Activated naive CD4-positive, alpha-beta T cell (primary cell): ENCODE results near the gene ZBED1.
"Not testable (repeated sequence)": the region's sequence is repeated elsewhere in the genome, so short reads cannot be mapped to it uniquely, and the experiment has no call there.

Experiments
- DNase-seq, 4 experiments: peaks; one replicate each; lab custom pipeline; 2025; lab: John Stamatoyannopoulos, UW

ZBED1 gene

DNA sequence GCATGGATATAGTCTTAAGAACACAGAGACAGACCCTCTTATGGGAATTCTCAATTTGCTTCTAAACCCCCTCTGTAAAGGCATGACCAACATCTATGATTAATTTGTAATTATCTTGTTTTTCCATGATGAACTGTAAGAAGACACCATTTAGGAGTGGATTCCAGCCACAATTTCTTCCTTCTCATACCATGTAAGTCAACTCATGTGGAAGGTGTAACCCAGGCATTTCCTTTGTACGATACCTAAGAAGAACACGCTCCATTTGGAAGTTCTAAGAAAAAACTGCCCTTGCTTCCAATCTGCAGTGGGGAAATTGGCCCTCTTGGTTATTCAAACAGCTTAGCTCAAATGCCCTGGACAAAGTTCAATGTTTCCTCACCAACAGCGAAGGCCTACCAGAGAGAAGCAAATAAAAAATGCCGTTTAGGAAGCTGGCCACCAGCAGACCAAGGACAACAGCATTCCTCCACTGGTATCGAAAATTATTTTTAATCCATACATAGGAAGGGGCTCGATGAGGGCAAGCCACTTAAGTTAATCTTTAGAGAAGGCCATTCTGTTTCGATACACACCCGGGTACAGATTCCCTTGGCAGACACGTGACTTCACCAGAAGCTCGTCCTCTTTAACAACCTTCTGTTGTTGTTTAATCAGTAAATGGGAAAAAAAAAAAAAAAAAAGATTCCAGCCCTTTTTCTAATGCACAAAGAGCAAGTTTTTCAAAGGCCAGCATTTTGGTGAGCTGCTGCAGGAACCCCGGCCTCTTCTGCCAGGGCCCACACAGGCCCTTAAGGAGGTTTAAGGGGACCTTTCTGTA, 2.6 kb downstream of the ZBED1 start:
- DNase-seq: no peak

DNA sequence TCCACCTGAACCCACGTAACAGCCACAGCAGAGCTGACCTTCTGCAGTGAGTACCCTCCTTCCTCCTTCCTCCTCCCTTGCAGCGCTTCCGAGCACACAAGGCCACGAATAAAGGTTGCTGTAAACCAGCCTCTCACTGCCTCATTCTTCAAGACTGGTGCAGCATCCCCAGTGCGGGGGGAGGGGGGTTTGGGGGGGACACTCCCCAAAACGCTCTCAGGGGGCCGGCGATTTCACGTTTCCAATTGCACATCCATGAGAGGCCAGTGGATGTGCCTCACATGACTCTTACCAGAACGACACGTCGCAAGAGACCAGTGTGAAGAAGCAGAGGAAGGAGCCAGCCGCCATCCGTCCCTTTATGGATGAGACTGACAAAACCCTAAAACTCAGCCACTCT, 5.2 kb downstream of the ZBED1 start:
- DNase-seq: no peak

DNA sequence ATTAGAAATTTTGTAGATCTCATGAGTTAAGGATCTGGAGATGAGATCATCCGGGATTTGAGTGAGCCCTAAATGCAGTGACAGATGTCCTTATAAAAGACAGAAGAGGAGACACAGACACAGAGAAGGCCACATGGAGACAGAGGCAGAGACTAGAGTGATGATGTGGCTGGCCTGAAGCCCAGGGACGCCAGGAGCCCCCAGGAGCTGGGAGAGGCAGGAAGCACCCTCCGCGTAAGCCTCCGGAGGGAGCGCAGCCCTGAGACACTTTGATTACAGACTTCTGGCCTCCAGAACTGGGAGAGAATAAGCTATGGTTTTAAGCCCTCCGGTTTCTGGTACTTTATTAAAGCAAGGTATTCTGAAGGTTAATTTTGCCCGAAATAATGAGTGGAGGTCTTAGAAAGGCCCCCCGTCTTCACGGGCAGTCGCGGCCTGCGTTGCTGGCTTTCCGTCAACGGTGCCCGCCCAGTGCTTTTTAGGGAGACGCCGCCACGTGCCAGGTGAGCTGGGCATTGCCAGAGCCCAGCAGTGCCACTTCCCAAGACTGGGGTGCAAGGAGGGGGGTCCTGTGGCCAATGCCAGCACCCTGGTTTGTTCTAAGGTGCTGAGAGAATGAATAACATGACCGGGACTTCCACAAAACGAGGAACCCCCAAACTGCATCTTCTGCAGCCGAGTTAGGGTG, 8.1 kb downstream of the ZBED1 start:
- no peak for DNase-seq

DNA sequence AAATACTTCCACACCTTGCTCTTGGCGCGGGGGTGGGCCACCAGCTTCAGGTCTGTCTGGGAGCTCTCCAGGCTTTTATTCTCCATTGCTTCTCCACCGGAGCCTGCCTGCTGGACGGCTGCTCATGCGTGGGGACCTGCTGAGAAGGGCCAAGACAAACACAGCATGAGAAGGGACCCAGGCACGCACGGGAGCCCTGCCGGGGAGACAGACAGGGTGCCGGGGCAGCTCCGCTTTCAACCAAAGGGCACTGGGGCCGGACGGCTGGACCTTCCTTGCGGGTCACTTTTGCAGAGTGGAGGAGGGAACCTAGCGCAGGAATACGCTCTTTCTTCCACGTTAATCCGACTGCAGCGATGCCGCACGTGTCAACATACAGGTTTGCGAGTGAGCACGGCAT, 10.1 kb downstream of the ZBED1 start:
- no peak for DNase-seq

DNA sequence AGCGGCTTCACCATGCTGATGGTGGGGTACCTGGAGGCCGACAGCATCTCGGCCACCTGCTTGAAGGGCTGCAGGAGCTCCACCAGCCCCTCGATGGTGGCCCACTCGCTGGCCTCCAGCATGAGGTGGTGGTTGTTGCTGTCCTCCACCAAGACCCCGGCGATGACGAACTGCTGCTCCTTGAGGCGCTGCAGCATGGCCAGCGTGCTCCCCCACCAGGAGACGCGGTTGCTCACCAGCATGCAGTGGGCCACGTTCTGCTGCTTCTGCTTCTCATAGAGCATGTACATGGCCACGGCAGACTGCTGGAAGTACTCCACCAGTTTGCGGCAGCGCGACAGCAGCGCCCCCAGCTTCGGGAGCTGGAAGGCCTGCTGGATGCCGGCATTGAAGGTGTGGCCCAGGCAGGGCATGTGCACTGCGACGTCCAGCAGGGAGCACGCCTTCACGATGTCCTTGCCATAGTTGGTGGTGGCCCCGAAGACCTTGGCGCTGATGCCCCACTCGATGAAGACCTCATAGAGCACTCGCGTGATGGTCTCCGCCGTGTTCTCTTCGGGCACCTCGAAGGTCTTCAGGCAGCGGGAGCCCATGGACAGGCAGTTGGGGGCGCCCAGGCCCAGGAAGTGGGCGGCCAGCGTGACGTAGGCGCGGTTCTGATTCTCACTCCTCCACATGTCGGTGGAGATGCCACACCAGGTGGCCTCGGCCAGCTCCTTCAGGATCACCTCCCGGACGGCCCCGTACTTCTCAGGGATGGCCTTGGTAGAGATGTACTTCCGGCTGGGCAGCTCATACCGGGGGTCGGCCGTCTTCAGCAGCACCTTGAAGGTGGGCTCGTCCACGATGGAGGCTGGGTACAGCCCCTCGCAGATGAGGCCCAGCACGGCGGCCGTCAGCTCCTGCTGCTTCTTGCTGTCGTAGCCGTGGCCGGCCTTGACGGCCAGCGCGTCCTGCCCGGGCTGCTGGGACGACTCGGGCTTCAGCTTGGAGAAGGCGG, 11.0 kb downstream of the ZBED1 start:
- DNase-seq: no peak

DNA sequence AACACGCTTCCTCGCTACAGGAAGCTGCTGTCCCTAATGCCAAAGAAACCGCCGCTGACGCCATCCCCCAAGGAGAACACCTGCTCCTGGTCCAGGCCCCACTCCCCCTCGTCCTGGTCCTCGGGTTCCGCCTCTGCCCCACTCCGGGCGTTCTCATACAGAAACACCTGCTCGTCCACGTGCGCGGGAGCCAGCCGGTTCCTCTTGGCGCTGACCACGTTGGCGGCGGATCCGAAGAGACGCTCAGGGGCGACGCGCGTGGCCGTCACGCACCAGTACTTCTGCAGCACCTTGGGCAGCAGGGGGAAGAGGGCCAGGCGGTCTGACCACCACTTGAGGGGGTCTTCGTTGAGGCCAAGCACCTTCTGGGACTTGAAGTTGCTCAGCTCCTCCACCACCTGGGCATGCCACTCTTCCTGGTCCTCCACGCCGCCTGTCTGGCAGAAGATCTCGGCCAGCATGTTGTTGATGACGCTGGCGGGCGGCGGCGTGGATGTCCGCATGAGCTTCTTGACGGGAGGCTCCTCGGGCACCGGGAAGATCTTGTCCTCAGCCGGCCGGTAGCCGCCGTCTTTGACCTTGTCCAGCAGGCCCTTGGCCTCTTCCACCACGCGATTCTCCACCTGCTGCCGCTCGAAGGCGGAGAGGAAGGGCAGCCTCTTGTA, 12.0 kb downstream of the ZBED1 start:
- DNase-seq: no peak

DNA sequence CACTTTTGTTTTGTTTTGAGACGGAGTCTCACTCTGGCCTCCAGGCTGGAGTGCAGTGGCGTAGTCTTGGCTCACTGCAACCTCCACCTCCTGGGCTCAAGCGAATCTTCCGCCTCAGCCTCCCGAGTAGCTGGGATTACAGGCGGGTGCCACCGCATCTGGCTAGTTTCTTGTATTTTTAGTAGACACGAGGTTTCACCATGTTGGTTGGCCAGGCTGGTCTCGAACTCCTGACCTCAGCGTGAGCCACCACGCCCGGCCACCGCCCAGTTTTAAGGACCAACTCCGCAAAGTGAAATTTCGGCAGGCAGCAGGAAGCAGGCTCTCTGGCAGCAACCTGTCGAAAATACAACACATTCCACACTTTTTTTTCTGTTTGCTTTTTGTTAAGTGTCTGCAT, 13.4 kb downstream of the ZBED1 start:
- no peak for DNase-seq

DNA sequence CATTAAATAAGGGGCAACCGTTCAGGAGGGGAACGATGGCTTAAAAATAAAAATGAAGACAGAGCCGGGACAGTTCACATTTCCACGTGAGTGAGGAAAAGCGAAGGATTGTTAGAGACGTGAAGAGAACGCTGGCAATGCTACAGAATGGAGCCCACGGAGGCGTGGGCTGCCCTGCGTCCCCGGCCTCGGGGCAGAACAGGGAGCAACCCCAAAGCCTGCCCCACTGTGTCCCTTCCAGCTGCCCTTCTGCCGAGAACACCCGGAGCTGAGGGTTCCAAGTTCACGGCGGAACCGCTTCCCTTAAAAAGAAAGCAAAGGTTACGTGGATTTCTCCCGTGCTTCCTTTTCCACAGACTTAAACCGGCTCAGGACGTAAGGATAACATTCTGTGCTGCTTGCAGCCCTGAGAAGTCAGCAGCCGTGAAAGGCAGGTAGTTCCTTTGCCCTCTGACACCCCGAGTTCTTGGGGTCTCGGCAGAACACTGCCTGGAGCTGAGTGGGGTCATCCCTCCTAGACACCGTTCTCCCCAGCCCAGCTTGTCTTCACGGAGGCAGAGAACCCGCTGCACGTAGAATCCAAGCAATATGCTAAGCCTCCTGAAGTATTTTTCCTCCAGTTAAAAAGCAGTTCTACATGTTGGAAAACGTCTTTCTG, 14.2 kb downstream of the ZBED1 start:
- no peak for DNase-seq

DNA sequence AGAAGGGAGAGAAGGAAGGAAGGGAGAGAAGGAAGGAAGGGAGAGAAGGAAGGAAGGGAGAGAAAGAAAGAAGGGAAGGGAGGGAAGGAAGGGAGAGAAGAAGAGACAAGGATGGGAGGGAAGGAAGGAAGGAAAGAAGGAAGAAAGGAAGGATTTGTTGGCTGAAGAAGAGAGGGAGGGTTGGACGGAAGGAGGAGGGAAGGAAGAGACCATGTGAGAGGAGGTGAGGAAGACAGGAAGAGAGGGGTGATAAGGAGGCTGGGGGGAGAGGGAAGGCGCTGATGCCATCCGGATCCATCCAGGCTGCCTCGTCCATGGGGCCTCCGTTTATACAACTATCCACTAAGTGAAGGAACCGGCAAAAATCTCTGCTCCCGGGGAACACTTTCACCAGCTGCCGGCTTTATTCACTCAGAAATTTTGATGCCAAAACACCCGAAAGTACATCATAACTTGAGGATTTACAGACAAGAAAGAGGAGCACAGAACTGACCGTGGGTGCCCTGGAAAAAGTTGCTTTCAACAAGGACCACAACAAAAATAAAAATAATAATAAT, 14.9 kb downstream of the ZBED1 start:
- DNase-seq: no peak

DNA sequence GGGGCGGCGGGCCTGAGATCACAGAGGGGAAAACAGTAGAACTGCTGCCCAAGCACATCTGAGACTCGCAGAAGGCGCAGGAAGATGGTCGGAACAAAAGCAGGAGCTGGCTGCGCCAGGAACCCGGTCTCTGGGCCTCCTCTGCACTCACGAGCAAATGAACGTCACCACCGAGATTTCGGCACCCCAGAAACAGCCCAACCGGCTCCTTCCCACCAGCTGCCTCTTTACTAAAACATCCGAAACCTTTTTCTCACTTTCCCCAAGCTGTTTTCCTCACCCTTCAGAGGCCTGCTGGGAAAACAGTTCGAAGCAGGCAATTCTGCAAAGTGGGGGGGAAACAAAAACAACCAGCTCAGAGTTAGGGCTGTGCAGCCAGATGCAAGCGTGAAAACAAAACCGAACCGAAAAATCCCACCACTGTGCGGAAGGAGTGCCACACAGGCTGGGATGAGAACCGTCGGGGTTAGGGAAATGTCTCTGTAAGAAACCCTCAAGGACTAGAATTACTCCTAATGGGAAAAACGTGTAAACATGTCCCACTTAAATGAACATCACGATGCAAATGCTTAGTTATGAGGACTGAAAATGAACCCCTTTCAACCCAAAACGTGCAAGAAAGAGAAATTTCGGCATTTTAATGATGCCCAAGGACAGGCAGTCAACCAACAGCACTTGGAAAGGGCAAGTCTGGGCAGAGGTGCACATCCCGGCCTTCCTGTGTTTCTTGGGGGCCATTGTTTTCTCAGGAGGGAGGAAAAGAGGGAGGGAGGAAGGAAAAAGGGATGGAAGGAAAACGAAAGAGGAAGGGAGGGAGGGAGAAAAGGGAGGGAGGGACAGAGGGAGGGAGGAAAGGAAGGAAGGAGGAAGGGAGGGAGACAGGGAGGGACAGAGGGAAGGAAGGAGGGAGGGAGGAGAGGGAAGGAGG, 15.8 kb downstream of the ZBED1 start:
- no peak for DNase-seq

DNA sequence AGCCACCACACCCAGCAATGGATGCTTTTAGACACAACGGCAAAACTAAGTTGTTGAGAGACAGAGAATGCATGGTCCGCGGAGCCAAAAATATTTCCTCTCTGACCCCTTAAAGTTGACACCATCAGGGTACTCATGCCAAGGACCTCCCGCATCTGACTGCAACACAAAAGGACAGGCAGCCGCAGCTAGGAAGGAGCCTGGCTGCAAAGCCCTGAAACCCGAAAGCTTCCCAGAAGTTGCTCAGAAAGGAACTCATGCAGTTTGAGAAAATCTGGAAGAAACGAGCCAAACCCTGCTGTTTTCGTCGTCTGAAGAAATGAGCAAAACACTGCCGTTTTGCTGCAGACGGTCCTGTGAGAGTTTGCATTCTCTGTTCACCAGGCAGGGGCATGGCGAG, 16.5 kb downstream of the ZBED1 start:
- no peak for DNase-seq

DNA sequence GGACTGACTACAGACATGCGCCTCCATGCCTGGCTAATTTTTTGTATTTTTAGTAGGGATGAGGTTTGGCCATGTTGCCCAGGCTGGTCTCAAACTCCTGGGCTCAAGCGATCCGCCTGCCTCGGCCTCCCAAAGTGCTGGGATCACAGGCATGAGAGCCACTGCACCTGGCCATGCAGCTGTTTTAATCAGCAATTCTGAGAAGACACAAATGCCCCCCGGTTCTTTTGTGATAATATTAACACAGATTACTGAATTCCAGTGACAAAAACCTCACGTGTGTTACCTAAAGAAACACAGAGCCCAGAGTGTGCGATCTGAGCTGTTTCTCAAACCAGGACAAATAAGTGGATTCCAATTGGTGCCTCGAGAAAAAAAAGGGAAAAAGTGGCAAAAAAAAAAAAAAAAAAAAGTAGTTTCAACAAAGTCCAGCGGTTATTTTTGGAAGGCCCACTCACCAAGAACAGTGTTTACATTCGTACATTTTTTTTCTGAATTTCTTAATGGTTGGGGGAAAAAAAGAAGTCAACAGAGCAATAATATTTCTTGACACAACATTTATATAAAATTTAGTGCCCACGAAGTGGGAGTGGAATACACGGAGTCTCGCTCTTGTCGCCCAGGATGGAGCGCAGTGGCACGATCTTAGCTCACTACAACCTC, 17.2 kb downstream of the ZBED1 start:
- DNase-seq: no peak

DNA sequence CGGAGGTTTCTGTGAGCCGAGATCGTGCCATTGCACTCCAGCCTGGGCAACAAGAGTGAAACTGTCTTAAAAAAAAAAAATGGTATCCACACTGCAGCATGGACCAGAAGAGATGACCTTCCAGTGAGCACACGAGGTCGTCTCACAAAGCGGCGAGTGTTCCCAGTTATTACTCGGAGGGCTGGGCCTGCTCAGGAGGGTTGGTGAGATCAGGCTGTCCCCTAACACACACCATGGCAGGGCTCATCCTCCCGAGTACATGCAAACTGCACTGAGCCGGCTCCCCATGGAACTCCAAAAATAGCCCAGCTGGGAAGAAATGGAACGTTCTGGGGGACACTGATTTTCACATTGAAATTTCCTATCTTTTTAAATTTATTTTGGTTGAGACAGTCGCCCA, 19.2 kb downstream of the ZBED1 start:
- DNase-seq: not testable (repeated sequence)

DNA sequence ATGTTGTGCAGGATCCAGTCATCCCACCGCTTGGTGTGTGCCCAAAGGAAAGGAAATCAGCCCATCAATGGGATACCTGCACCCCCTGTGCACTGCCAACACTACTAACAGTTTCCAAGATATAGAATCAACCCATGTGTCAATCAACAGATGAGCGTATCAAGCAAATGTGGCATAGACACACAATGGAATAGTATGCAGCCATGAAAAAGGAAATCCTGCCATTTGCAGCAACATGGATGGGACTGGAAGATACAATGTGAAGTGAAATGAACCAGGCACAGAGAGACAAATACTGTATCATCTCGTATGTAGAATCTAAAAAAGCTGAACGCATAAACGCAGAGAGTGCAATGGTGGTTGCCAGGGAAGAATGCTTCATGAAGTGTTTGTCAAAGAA, 20.8 kb downstream of the ZBED1 start:
- not testable (repeated sequence) for DNase-seq

DNA sequence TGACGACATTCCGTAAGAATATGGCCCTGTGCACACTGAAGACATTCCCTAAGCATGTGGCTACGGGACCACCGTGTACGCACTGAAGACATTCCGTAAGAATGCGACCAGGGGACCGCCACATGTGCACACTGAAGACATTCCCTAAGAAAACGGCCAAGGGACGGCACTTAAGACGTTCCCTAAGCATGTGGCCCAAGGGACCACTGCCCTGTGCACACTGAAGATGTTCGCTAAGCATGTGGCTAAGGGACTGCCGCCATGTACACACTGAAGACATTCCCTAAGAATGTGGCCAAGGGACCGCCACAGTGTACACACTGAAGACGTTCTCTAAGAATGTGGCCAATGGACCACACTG, 21.4 kb downstream of the ZBED1 start:
- DNase-seq: no peak

DNA sequence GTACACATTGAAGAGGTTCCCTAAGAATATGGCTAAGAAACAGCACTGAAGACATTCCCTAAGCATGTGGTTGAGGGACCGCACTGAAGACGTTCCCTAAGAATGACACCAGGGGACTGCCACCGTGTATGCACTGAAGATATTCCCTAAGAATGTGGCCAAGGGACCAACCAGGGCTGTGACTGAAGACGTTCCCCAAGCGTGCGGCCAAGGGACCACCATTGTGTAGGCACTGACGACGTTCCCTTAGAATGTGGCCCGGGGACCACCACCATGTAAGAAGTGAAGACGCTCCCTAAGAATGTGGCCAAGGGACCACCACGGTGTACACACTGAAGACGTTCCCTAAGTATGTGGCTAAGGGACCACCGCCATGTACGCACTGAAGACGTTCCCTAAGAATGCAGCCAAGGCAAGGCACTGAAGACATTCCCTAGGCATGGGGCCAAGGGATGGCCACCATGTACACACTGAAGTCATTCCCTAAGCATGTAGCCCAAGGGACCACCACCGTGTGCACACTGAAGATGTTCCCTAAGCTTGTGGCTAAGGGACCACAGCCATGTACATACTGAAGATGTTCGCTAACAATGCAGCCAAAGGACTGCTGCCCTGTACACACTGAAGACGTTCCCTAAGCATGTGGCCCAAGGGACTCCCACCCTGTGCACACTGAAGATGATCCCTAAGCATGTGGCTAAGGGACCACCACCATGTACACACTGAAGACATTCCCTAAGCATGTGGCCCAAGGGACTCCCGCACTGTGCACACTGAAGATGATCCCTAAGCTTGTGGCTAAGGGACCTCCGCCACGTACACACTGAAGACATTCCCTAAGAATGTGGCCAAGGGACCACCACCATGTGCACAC, 22.0 kb downstream of the ZBED1 start:
- no peak for DNase-seq

DNA sequence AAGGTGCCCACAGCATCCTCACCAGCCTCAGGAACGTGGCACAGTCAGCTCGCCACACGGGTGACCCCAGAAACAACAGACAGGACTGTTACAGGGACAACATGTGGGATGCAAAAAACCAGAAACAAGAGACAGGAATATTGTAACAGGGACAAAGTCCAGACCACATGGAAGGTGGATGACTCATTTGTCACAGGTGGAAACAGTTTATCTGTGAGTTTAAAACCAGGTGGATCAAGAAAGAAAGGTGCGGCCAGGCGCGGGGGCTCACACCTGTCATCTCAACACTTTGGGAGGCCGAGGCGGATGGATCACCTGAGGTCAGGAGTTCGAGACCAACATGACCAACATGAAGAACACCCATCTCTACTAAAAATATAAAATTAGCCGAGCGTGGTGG, 23.5 kb downstream of the ZBED1 start:
- not testable (repeated sequence) for DNase-seq

DNA sequence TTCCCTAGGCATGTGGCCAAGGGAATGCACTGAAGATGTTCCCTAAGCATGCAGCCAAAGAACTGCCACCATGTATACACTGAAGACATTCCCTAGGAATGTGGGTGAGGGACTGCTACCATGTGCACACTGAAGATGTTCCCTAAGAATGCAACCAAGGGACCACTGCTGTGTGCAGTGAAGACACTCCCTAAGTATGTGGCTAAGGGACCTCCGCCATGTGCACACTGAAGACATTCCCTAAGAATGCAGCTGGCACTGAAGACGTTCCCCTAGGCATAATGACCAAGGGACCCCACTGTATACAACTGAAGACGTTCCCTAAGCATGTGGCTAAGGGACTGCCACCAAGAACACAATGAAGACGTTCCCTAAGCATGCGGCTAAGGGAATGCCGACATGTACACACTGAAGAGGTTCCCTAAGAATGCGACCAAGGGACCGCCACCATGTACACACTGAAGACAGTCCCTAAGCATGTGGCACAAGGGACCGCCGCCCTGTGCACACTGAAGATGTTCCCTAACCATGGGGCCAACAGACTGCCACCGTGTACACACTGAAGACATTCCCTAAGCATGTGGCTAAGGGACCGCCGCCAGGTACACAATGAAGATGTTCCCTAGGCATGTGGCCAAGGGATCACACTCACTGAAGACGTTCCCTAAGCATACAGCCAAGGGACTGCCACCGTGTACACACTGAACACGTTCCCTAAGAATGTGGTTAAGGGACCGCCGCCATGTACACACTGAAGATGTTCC, 25.6 kb downstream of the ZBED1 start:
- no peak for DNase-seq
